Testis (tissue), 3 donors: ENCODE data around the gene ARIH2. TPM values are rescaled to one million over a fixed set of nuclear protein-coding genes. Genes with fewer than 3 reads are reported as not detected.
A peak's percentile ranks its signal among the peaks of the same experiment; 100 is the strongest.

Experiments
- DNase-seq: peaks from one replicate; pipeline ENCODE4 v3.0.0-alpha.2; 2019
- H3K27ac ChIP-seq, 2 donors: fragments of 200-600 bp; sonication (generic); one replicate each; pipeline ENCODE4 v1.5.1; 2019
- H3K27me3 ChIP-seq: fragments of 200-600 bp; sonication (generic); one replicate; pipeline ENCODE4 v1.5.1; 2019
- H3K36me3 ChIP-seq: fragments of 200-600 bp; sonication (generic); one replicate; pipeline ENCODE4 v1.5.1; 2017; ENCODE audit warnings: low read depth; ENCODE audit errors: missing control alignments
- H3K4me1 ChIP-seq: fragments of 200-600 bp; sonication (generic); one replicate; pipeline ENCODE4 v1.5.1; 2019
- H3K4me3 ChIP-seq, 2 donors: fragments of 200-600 bp; sonication (generic); one replicate each; pipeline ENCODE4 v1.5.1; 2017 to 2019
- H3K9me3 ChIP-seq: fragments of 200-600 bp; sonication (generic); one replicate; pipeline ENCODE4 v1.5.1; 2017
- CTCF ChIP-seq, 3 experiments: fragments of 450-650 bp in 2 of 3; fragments of 200-600 bp in 1 of 3; sonication (generic) in 1 of 3; IDR thresholded peaks; one replicate each; pipeline ENCODE4 v1.5.1; 2016 to 2019; ENCODE audit warnings: antibody characterized with exemption in 3 of 3, mild to moderate bottlenecking in 2 of 3, moderate library complexity in 1 of 3
- POLR2A ChIP-seq: fragments of 450-650 bp; IDR thresholded peaks from one replicate; pipeline ENCODE4 v1.6.1; 2017; ENCODE audit warnings: antibody characterized with exemption, mild to moderate bottlenecking, moderate library complexity
- WGBS, 2 donors: methylation state at CpG; one replicate each; pipeline ENCODE4 v1.1.5; 2018; 5-methylcytosine and 5-hydroxymethylcytosine counted together
- intact Hi-C: fragments of 100-400 bp; cut with DNase I; formaldehyde crosslinking; loops from one replicate; pipeline ENCODE4 v1.15.1; 2023; ENCODE audit warnings: low total_unique reads
- polyA plus RNA-seq: library from polyadenylated mRNA; stranded (reverse); fragments of 350-450 nt; fragmentation: Illumina TruSeq; extraction: RNeasy Lipid Tissue Mini Kit (QIAGEN cat#74804); gene quantifications from one replicate; pipeline ENCODE4 v1.2.3, GENCODE V29; 2014; ENCODE audit warnings: low read depth, low replicate concordance; ENCODE audit not compliant: insufficient read depth
- total RNA-seq, 2 donors: library from RNA; depleted of rRNA; stranded (reverse); fragments of >200 nt; gene quantifications; one replicate each; pipeline ENCODE4 v1.2.3, GENCODE V29; 2016

ARIH2 gene
- total and polyA plus RNA-seq, 3 donors from 2014 or later: 106 to 157 (median 127) TPM

GRCh38 chr3:49026536-49026935, 107.9 kb downstream of the ARIH2 start:
- Histone ChIP-seq H3K27me3 (no peaks in the 10 kb centered on the region), H3K27ac (no peak overlapping the region), H3K4me1 (peaks cover 21% of the 10 kb centered on the region), H3K4me3 (no peak overlapping the region), H3K9me3 (no peaks in the 10 kb centered on the region), H3K36me3 (no peaks in the 10 kb centered on the region)
- intact Hi-C loops: loop anchor here (10.0 kb wide), 2 partner anchors 68 to 248 kb away; partner anchors contain the start of genes C3orf62 and QRICH1
- WGBS, 2 donors: 93 to 100% methylated on average over 3 of the region's 3 CpGs
- TF ChIP-seq CTCF (IDR thresholded peaks at IDR 0.05): no peak
- TF ChIP-seq POLR2A: no peak
- DNase-seq: no peak

DNA sequence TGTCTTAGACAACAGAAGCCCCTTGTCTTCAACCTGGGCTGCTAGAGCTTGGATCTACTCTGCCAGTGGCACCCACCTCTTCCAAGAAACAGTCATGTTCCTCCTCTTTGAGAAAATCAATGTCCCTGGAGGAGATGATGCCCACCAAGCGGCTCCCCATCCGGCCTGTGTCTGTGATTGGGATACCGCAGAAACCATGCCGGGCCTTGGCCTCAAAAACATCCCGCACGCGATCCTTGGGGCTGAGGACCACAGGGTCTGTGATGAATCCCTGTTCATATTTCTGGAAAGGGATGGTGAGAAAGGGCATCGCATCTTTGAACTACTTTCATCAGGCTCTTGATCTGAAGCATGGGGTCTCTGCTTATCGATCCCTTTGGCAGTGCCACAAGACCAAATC, 109.0 kb downstream of the ARIH2 start:
- TF ChIP-seq POLR2A: no peak
- no peak for TF ChIP-seq CTCF (IDR thresholded peaks at IDR 0.05)
- Histone ChIP-seq H3K4me3 (no peak overlapping the region), H3K36me3 (no peaks in the 10 kb centered on the region), H3K9me3 (no peaks in the 10 kb centered on the region), H3K27ac (no peak overlapping the region), H3K4me1 (peaks cover 20% of the 10 kb centered on the region), H3K27me3 (no peaks in the 10 kb centered on the region)
- 91 to 95% methylated on average over 9 of the region's 9 CpGs for WGBS, 2 donors
- DNase-seq: no peak
- intact Hi-C loops: loop anchor here (10.0 kb wide), 2 partner anchors 67 to 247 kb away; partner anchors contain the start of genes C3orf62 and QRICH1

DNA sequence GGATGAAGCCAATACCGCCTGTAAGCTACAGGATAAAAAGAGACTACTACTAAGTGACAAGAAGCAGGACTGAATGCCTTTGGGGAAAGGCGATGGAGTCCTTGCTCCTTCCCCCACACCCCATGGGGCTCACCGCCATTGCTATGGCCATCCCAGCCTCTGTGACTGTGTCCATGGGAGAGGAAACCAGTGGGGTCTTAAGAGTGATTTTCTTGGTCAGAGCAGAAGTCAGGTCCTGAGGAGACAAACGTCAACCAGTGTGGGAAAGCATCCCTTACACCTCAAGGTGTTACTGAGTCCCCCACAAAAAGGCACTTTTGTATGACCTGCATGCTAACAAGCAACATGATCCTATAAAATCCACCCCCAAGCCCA, 109.6 kb downstream of the ARIH2 start:
- Histone ChIP-seq H3K27ac (peak overlapping the region; percentile 92), H3K9me3 (no peaks in the 10 kb centered on the region), H3K27me3 (no peaks in the 10 kb centered on the region), H3K36me3 (no peaks in the 10 kb centered on the region), H3K4me1 (peaks cover 13% of the 10 kb centered on the region), H3K4me3 (peak overlapping the region; percentile 54 to 75)
- 50 to 67% methylated on average over 4 of the region's 4 CpGs for WGBS, 2 donors
- no peak for TF ChIP-seq POLR2A
- TF ChIP-seq CTCF (IDR thresholded peaks at IDR 0.05): no peak
- no peak for DNase-seq
- intact Hi-C loops: loop anchor here (10.0 kb wide), 2 partner anchors 67 to 247 kb away; partner anchors contain the start of genes C3orf62 and QRICH1

GRCh38 chr3:49028673-49029562, 110.3 kb downstream of the ARIH2 start, which contains the start of gene IMPDH2:
TSS of gene IMPDH2 (minus strand) at chr3:49029398. CDS start at chr3:49029350, 48 bp downstream.
- peak in 1 of 3 experiments; percentile 29 for TF ChIP-seq CTCF (IDR thresholded peaks at IDR 0.05)
- TF ChIP-seq POLR2A: peak; percentile 77
- Histone ChIP-seq H3K27ac (peak within 1 kb of the TSS; percentile 92), H3K4me3 (peak within 1 kb of the TSS; percentile 54 to 75), H3K4me1 (peaks cover 12% of the 10 kb centered on the region), H3K9me3 (no peaks in the 10 kb centered on the region), H3K36me3 (no peaks in the 10 kb centered on the region), H3K27me3 (no peaks in the 10 kb centered on the region)
- intact Hi-C loops: loop anchor here (10.0 kb wide), 2 partner anchors 66 to 246 kb away; partner anchors contain the start of genes C3orf62 and QRICH1
- WGBS, 2 donors: 2 to 4% methylated on average over 9 to 55 of the region's 55 CpGs
- DNase-seq: peak; percentile 95
